Endothelial cell of umbilical vein (primary cell): ENCODE data around the gene PUDP. TPM values are rescaled to one million over a fixed set of nuclear protein-coding genes. Genes with fewer than 3 reads are reported as not detected.

Experiments used
- BruUV-seq: library from RNA; stranded (reverse); fragments of 400-500 nt; replicated peaks from 2 replicates; lab custom pipeline; 2021; lab: Mats Ljungman, UMichigan
- CTCF ChIA-PET: fragments of 300-600, 350-600 bp; sonication (Branson Sonifier 250); formaldehyde crosslinking; loops from one replicate; lab custom pipeline; 2021; ENCODE audit warnings: antibody characterized with exemption, inconsistent platforms; lab: Charles Lee
- POLR2A ChIA-PET: fragments of 300-600, 350-600 bp; sonication (Branson Sonifier 250); formaldehyde crosslinking; loops from one replicate; lab custom pipeline; 2021; ENCODE audit warnings: antibody characterized with exemption, inconsistent platforms; lab: Charles Lee
- DNase-seq: peaks from one replicate; pipeline ENCODE4 v3.0.0-alpha.2; 2011; ENCODE audit warnings: low read depth, low spot score
- FAIRE-seq: peaks from 2 replicates; lab custom pipeline; 2011; peaks lifted over from hg19 to GRCh38; lab: Jason Lieb, UNC
- H2AFZ ChIP-seq: 2 replicates; pipeline ENCODE4 v1.6.0; 2012; ENCODE audit warnings: low read depth, low read length, control low read depth, inconsistent platforms
- H3K27ac ChIP-seq: 2 replicates; pipeline ENCODE4 v1.5.1; 2011; ENCODE audit warnings: low read depth, mild to moderate bottlenecking, control low read depth, low read length, moderate library complexity; ENCODE audit not compliant: insufficient read depth
- H3K27me3 ChIP-seq, 2 experiments: 2 replicates each; pipeline versions ENCODE4 v1.6.0 to v1.6.1; 2011; ENCODE audit warnings: low read length in 2 of 2, mixed read lengths in 1 of 2; ENCODE audit not compliant: control insufficient read depth in 2 of 2, insufficient read depth in 2 of 2
- H3K36me3 ChIP-seq, 2 experiments: 2 replicates in 1 of 2; 3 replicates in 1 of 2; pipeline ENCODE4 v1.5.1; 2011; ENCODE audit warnings: low read length in 2 of 2, mild to moderate bottlenecking in 1 of 2, moderate library complexity in 1 of 2; ENCODE audit not compliant: control insufficient read depth in 2 of 2, insufficient read depth in 2 of 2; ENCODE audit errors: extremely low read depth in 1 of 2
- H3K4me1 ChIP-seq: 3 replicates; pipeline ENCODE4 v1.5.1; 2011; ENCODE audit warnings: mild to moderate bottlenecking, low read length; ENCODE audit not compliant: control insufficient read depth, insufficient read depth; ENCODE audit errors: extremely low read depth
- H3K4me2 ChIP-seq: 2 replicates; pipeline ENCODE4 v1.6.1; 2011; ENCODE audit warnings: low read length, control low read depth, mixed read lengths; ENCODE audit not compliant: insufficient read depth
- H3K4me3 ChIP-seq, 3 experiments: fragments of 200-600 bp in 1 of 3; sonication (generic), shearing (Covaris generic) in 1 of 3; replicated peaks in 1 of 3; 2 replicates each; pipeline ENCODE4 v1.5.1; 2011 to 2016; ENCODE audit warnings: control low read depth in 3 of 3, low read length in 3 of 3, mild to moderate bottlenecking in 2 of 3, inconsistent platforms in 1 of 3, low read depth in 1 of 3, moderate library complexity in 1 of 3; ENCODE audit not compliant: insufficient read depth in 1 of 3
- H3K79me2 ChIP-seq: 2 replicates; pipeline ENCODE4 v1.6.0; 2012; ENCODE audit warnings: low read length, inconsistent platforms; ENCODE audit not compliant: control insufficient read depth, insufficient read depth
- H3K9ac ChIP-seq: replicated peaks from 2 replicates; pipeline ENCODE3; 2011; ENCODE audit warnings: low read length, control low read depth; ENCODE audit not compliant: insufficient read depth; ENCODE audit errors: extremely low read depth
- H3K9me1 ChIP-seq: replicated peaks from 3 replicates; pipeline ENCODE4 v1.6.0; 2011; ENCODE audit warnings: mild to moderate bottlenecking, low read length; ENCODE audit not compliant: control insufficient read depth, insufficient read depth; ENCODE audit errors: extremely low read depth
- H3K9me3 ChIP-seq: replicated peaks from 2 replicates; pipeline ENCODE4 v1.5.1; 2012; ENCODE audit warnings: low read length, inconsistent platforms; ENCODE audit not compliant: control insufficient read depth, insufficient read depth
- H4K20me1 ChIP-seq: replicated peaks from 2 replicates; pipeline ENCODE3; 2011; ENCODE audit warnings: mild to moderate bottlenecking, low read length; ENCODE audit not compliant: control insufficient read depth, insufficient read depth; ENCODE audit errors: extremely low read depth
- CTCF ChIP-seq, 2 donors: IDR thresholded peaks; 1 replicate in 1 of 2; 2 replicates in 1 of 2; pipeline ENCODE4 v1.5.1; 2011; ENCODE audit warnings: low read length in 2 of 2, mild to moderate bottlenecking in 2 of 2, moderate library complexity in 2 of 2, control low read depth in 1 of 2, inconsistent platforms in 1 of 2, low read depth in 1 of 2; ENCODE audit not compliant: insufficient read depth in 1 of 2; ENCODE audit errors: extremely low read depth in 1 of 2
- FOS ChIP-seq: IDR thresholded peaks from 2 replicates; pipeline ENCODE4 v1.6.1; 2011; ENCODE audit warnings: mild to moderate bottlenecking, low read length, moderate library complexity, borderline replicate concordance; ENCODE audit not compliant: insufficient read depth
- GATA2 ChIP-seq: IDR thresholded peaks from 2 replicates; pipeline ENCODE4 v1.7.0; 2011; ENCODE audit warnings: low read depth, mild to moderate bottlenecking, moderate library complexity, mixed read lengths, low read length; ENCODE audit not compliant: insufficient read length, insufficient read depth
- JUN ChIP-seq: IDR thresholded peaks from 2 replicates; pipeline ENCODE4 v1.6.1; 2011; ENCODE audit warnings: borderline replicate concordance, low read depth; ENCODE audit not compliant: insufficient read length, insufficient read depth
- MAX ChIP-seq: IDR thresholded peaks from 2 replicates; pipeline ENCODE4 v1.6.1; 2011; ENCODE audit not compliant: insufficient read depth, insufficient read length
- POLR2AphosphoS5 ChIP-seq: IDR thresholded peaks from 2 replicates; pipeline ENCODE4 v1.6.1; 2012; ENCODE audit warnings: low read depth, mild to moderate bottlenecking, control low read depth, low read length, moderate library complexity; ENCODE audit not compliant: insufficient read depth
- dilution Hi-C: fragments of 300-500 bp; cut with MboI; formaldehyde crosslinking; loops from one replicate; pipeline ENCODE4 v1.15.0; 2019; ENCODE audit warnings: low sequenced_read_pairs; ENCODE audit not compliant: extremely low pct_ligation_motif_present
- intact Hi-C: fragments of 100-400 bp; cut with micrococcal nuclease; formaldehyde crosslinking; loops from one replicate; pipeline ENCODE4 v1.10.0; 2022
- polyA plus RNA-seq, 4 experiments: library from polyadenylated mRNA; depleted of rRNA in 3 of 4; stranded (reverse) in 3 of 4; unstranded in 1 of 4; fragments of >200 nt; gene quantifications; 2 replicates each; pipeline versions ENCODE4 v1.2.1 to v1.2.3, GENCODE V29; 2011 to 2012; ENCODE audit warnings: missing spikeins in 1 of 4
- total RNA-seq: library from RNA; stranded (reverse); gene quantifications from 2 replicates; pipeline ENCODE4 v1.2.3, GENCODE V29; 2021

PUDP gene
- total and polyA plus RNA-seq, 2 donors (not counting 3 experiments of a cell fraction or from before 2014, with no cell fraction given): 17.3 to 22.5 TPM

- Histone ChIP-seq H3K9me3 (no peaks in the 10 kb centered on the region), H4K20me1 (no peaks in the 10 kb centered on the region), H3K4me1 (peaks cover 28% of the 10 kb centered on the region), H3K79me2 (peaks cover 12% of the 10 kb centered on the region), H3K36me3 (no peaks in the 10 kb centered on the region), H3K27me3 (no peaks in the 10 kb centered on the region), H3K4me3 (peak overlapping the region in 1 of 3 experiments; percentile 11), H3K27ac (peak overlapping the region; percentile 93), H3K9me1 (no peaks in the 10 kb centered on the region), H3K4me2 (peak overlapping the region; percentile 61), H2AFZ (no peak overlapping the region), H3K9ac (peak overlapping the region; percentile 46)
- dilution Hi-C loops (no loop called here), intact Hi-C loops (loop anchor here (1.0 kb wide), 4 partner anchors 10 to 38 kb away; partner anchors contain the start of gene PUDP)
- ChIA-PET CTCF (interaction anchor here (0.9 to 1.4 kb wide), 3 partner anchors 22 to 65 kb away, joined by 3 to 5 read pairs (median 3); no protein-coding TSS in a partner anchor), POLR2A (interaction anchor here (0.7 kb wide), 1 partner anchor 23 kb away, joined by 3 read pairs; no protein-coding TSS in a partner anchor)
- peak; percentile 15 for FAIRE-seq
- DNase-seq: no peak
- peak; percentile 5 for TF ChIP-seq GATA2
- no peak for TF ChIP-seq FOS
- BruUV-seq: no TSS peak
Measured at GRCh38 chrX:7109838-7110793, 37.8 kb downstream of the PUDP start.

GRCh38 chrX:7109049-7109531 is 38.9 kb downstream of the PUDP start:
- Histone ChIP-seq H3K4me2 (peak overlapping the region; percentile 61), H3K4me3 (peak overlapping the region in 2 of 3 experiments; percentile 8 to 51), H3K27me3 (no peaks in the 10 kb centered on the region), H3K4me1 (peaks cover 28% of the 10 kb centered on the region), H2AFZ (no peak overlapping the region), H3K27ac (peak overlapping the region; percentile 93), H3K79me2 (peaks cover 12% of the 10 kb centered on the region), H3K9me1 (no peaks in the 10 kb centered on the region), H4K20me1 (no peaks in the 10 kb centered on the region), H3K9ac (peak overlapping the region; percentile 77), H3K36me3 (no peaks in the 10 kb centered on the region), H3K9me3 (no peaks in the 10 kb centered on the region)
- ChIA-PET POLR2A (interaction anchor here (0.7 kb wide), 1 partner anchor 24 kb away, joined by 3 read pairs; no protein-coding TSS in a partner anchor), CTCF (interaction anchor here (0.8 to 1.4 kb wide), 4 partner anchors 23 to 64 kb away, joined by 3 to 5 read pairs (median 3); no protein-coding TSS in a partner anchor)
- dilution Hi-C loops (no loop called here), intact Hi-C loops (loop anchor here (1.0 kb wide), 4 partner anchors 11 to 39 kb away; partner anchors contain the start of gene PUDP)
- BruUV-seq: TSS peak; percentile 85
- no peak for TF ChIP-seq MAX
- TF ChIP-seq FOS: peak; percentile 45
- TF ChIP-seq GATA2: no peak
- TF ChIP-seq CTCF (IDR thresholded peaks at IDR 0.05; ENCODE audit: extremely low read depth in 1 of 2, insufficient read depth in 1 of 2, low read depth in 1 of 2, low read length in 2 of 2): no peak
- no peak for TF ChIP-seq POLR2AphosphoS5
- peak; percentile 34 for TF ChIP-seq JUN
- peak; percentile 100 for FAIRE-seq
- DNase-seq: peak; percentile 84
